ENCODE measurements around the gene FLNC. TPM values are rescaled to one million over a fixed set of nuclear protein-coding genes. Genes with fewer than 3 reads are reported as not detected.

The FLNC gene
- total RNA-seq, 4 donors from 2014 or later: 3.8 to 5.1 (median 4.3) TPM

- 85% methylated on average over 12 of the region's 23 CpGs for WGBS
- peak in 1 of 2 donors; percentile 56 for DNase-seq (ENCODE audit: low spot score in 2 of 2)
- no peaks in the 10 kb centered on the region for H3K9me3 ChIP-seq
- H3K27me3 ChIP-seq: peaks cover 9% of the 10 kb centered on the region
- TF ChIP-seq POLR2AphosphoS5 (IDR thresholded peaks at IDR 0.05): no peak
- no peak for TF ChIP-seq EP300 (IDR thresholded peaks at IDR 0.05)
- TF ChIP-seq POLR2A (IDR thresholded peaks at IDR 0.05): no peak
- no peak for TF ChIP-seq CTCF (IDR thresholded peaks at IDR 0.05)
- H3K4me3 ChIP-seq: no peak overlapping the region
- no peak overlapping the region for H3K27ac ChIP-seq
- no peaks in the 10 kb centered on the region for H3K36me3 ChIP-seq
- peaks cover 19% of the 10 kb centered on the region for H3K4me1 ChIP-seq
These were observed 63.3 kb downstream of the FLNC start for GRCh38 chr7:128893251-128894100.

- no peak overlapping the region for H3K4me3 ChIP-seq
- H3K27ac ChIP-seq: no peak overlapping the region
- H3K9me3 ChIP-seq: no peaks in the 10 kb centered on the region
- DNase-seq (ENCODE audit: low spot score in 2 of 2): no peak
- TF ChIP-seq EP300 (IDR thresholded peaks at IDR 0.05) (no peak), POLR2AphosphoS5 (IDR thresholded peaks at IDR 0.05) (no peak), CTCF (IDR thresholded peaks at IDR 0.05) (no peak), POLR2A (IDR thresholded peaks at IDR 0.05) (no peak)
- peaks cover 9% of the 10 kb centered on the region for H3K27me3 ChIP-seq
- peaks cover 19% of the 10 kb centered on the region for H3K4me1 ChIP-seq
- WGBS: 100% methylated on average over 1 of the region's 6 CpGs
- no peaks in the 10 kb centered on the region for H3K36me3 ChIP-seq
These were observed 63.9 kb downstream of the FLNC start for GRCh38 chr7:128894101-128894440.

- no peak overlapping the region for H3K27ac ChIP-seq
- no peak overlapping the region for H3K4me3 ChIP-seq
- DNase-seq (ENCODE audit: low spot score in 2 of 2): no peak
- H3K27me3 ChIP-seq: peaks cover 9% of the 10 kb centered on the region
- TF ChIP-seq CTCF (IDR thresholded peaks at IDR 0.05) (no peak), POLR2A (IDR thresholded peaks at IDR 0.05) (no peak), POLR2AphosphoS5 (IDR thresholded peaks at IDR 0.05) (no peak), EP300 (IDR thresholded peaks at IDR 0.05) (no peak)
- no peaks in the 10 kb centered on the region for H3K36me3 ChIP-seq
- peaks cover 18% of the 10 kb centered on the region for H3K4me1 ChIP-seq
- H3K9me3 ChIP-seq: no peaks in the 10 kb centered on the region
- 80% methylated on average over 3 of the region's 3 CpGs for WGBS
These were observed 65.1 kb downstream of the FLNC start for GRCh38 chr7:128895320-128895719.

GRCh38 chr7:128899392-128899791 lies 69.2 kb downstream of the FLNC start:
- Histone ChIP-seq H3K9me3 (no peaks in the 10 kb centered on the region), H3K4me1 (no peaks in the 10 kb centered on the region), H3K27me3 (no peaks in the 10 kb centered on the region), H3K4me3 (no peak overlapping the region), H3K27ac (no peak overlapping the region), H3K36me3 (no peaks in the 10 kb centered on the region)
- TF ChIP-seq EP300 (IDR thresholded peaks at IDR 0.05) (no peak), CTCF (IDR thresholded peaks at IDR 0.05) (no peak), POLR2A (IDR thresholded peaks at IDR 0.05) (no peak), POLR2AphosphoS5 (IDR thresholded peaks at IDR 0.05) (no peak)
- DNase-seq (ENCODE audit: low spot score in 2 of 2): no peak

GRCh38 chr7:128900237-128900636 lies 70.0 kb downstream of the FLNC start:
- H3K27ac ChIP-seq: no peak overlapping the region
- no peak for TF ChIP-seq CTCF (IDR thresholded peaks at IDR 0.05)
- TF ChIP-seq POLR2AphosphoS5 (IDR thresholded peaks at IDR 0.05): no peak
- TF ChIP-seq POLR2A (IDR thresholded peaks at IDR 0.05): no peak
- no peak for TF ChIP-seq EP300 (IDR thresholded peaks at IDR 0.05)
- no peaks in the 10 kb centered on the region for H3K9me3 ChIP-seq
- no peaks in the 10 kb centered on the region for H3K4me1 ChIP-seq
- H3K27me3 ChIP-seq: no peaks in the 10 kb centered on the region
- DNase-seq (ENCODE audit: low spot score in 2 of 2): no peak
- no peak overlapping the region for H3K4me3 ChIP-seq
- 79% methylated on average over 1 of the region's 1 CpG for WGBS
- no peaks in the 10 kb centered on the region for H3K36me3 ChIP-seq

Data from suprapubic skin (tissue), 4 donors.